GM12892 (cell line): ENCODE results near the gene MYH10.

ENCODE experiments used
- POLR2A ChIP-seq: IDR thresholded peaks from 2 replicates; pipeline ENCODE4 v1.6.1; 2011; ENCODE audit warnings: low read depth, low read length, control low read depth
- POLR2AphosphoS5 ChIP-seq: IDR thresholded peaks from 2 replicates; pipeline ENCODE4 v1.6.1; 2011; ENCODE audit warnings: low read depth, low read length, control low read depth
- TAF1 ChIP-seq: IDR thresholded peaks from 2 replicates; pipeline ENCODE4 v1.6.1; 2011; ENCODE audit warnings: low read depth, mild to moderate bottlenecking, control low read depth, low read length, borderline replicate concordance

GRCh38 chr17:8608001-8608400 lies 22.5 kb downstream of the MYH10 start:
- TF ChIP-seq POLR2A: no peak
- TF ChIP-seq POLR2AphosphoS5: no peak
- TF ChIP-seq TAF1: no peak
